GM21576 (cell line): Measurements from ENCODE around the gene SYT12.
A peak's percentile ranks its signal among the peaks of the same experiment; 100 is the strongest.

Source experiments
- ATAC-seq: cut with Tn5 transposase; IDR thresholded peaks from one replicate; pipeline ENCODE4 v1.9.1; 2021; ENCODE audit warnings: mild to moderate bottlenecking, moderate library complexity; ENCODE audit not compliant: unreplicated experiment

SYT12 gene

GRCh38 chr11:67027483-67027930, 4.6 kb downstream of the SYT12 start:
- no peak for ATAC-seq

- peak; percentile 51 for ATAC-seq
Measured at GRCh38 chr11:67027943-67028542, 5.1 kb downstream of the SYT12 start.

- no peak for ATAC-seq
Measured at GRCh38 chr11:67029146-67029545, 6.2 kb downstream of the SYT12 start.

- no peak for ATAC-seq
Measured at GRCh38 chr11:67030976-67031375, 8.0 kb downstream of the SYT12 start.

GRCh38 chr11:67031791-67032561, 9.0 kb downstream of the SYT12 start:
- no peak for ATAC-seq

GRCh38 chr11:67032830-67033551, 10.1 kb downstream of the SYT12 start:
- no peak for ATAC-seq

- no peak for ATAC-seq
Measured at GRCh38 chr11:67033661-67034166, 10.8 kb downstream of the SYT12 start.

GRCh38 chr11:67034350-67034749, 11.4 kb downstream of the SYT12 start:
- ATAC-seq: no peak

GRCh38 chr11:67040147-67040546, 17.2 kb downstream of the SYT12 start:
- no peak for ATAC-seq

- ATAC-seq: no peak
Measured at GRCh38 chr11:67041602-67042001, 18.7 kb downstream of the SYT12 start.

- ATAC-seq: no peak
Measured at GRCh38 chr11:67043572-67044349, 20.8 kb downstream of the SYT12 start.

GRCh38 chr11:67044496-67044895, 21.6 kb downstream of the SYT12 start:
- ATAC-seq: no peak

GRCh38 chr11:67045314-67045713, 22.4 kb downstream of the SYT12 start:
- ATAC-seq: no peak

- ATAC-seq: no peak
Measured at GRCh38 chr11:67048515-67049130, 25.7 kb downstream of the SYT12 start.

- ATAC-seq: no peak
Measured at GRCh38 chr11:67050139-67050538, 27.2 kb downstream of the SYT12 start.

- no peak for ATAC-seq
Measured at GRCh38 chr11:67051180-67051893, 28.4 kb downstream of the SYT12 start.

- ATAC-seq: no peak
Measured at GRCh38 chr11:67051945-67052488, 29.1 kb downstream of the SYT12 start.

GRCh38 chr11:67052891-67053290, 30.0 kb downstream of the SYT12 start:
- no peak for ATAC-seq

- ATAC-seq: no peak
Measured at GRCh38 chr11:67053896-67054329, 31.0 kb downstream of the SYT12 start.
